H54 (cell line): ENCODE results near the gene AGPAT2.

Experiments
- DNase-seq: peaks from one replicate; pipeline ENCODE4 v3.0.0; 2011; ENCODE audit warnings: low spot score, mixed read lengths; ENCODE audit not compliant: insufficient read length
- FAIRE-seq: peaks from 3 replicates; lab custom pipeline; 2011; peaks lifted over from hg19 to GRCh38; lab: Jason Lieb, UNC
- POLR2A ChIP-seq: IDR thresholded peaks from 2 replicates; pipeline ENCODE4 v1.6.1; 2011; ENCODE audit warnings: low read depth, mild to moderate bottlenecking, low read length

Gene AGPAT2

DNA sequence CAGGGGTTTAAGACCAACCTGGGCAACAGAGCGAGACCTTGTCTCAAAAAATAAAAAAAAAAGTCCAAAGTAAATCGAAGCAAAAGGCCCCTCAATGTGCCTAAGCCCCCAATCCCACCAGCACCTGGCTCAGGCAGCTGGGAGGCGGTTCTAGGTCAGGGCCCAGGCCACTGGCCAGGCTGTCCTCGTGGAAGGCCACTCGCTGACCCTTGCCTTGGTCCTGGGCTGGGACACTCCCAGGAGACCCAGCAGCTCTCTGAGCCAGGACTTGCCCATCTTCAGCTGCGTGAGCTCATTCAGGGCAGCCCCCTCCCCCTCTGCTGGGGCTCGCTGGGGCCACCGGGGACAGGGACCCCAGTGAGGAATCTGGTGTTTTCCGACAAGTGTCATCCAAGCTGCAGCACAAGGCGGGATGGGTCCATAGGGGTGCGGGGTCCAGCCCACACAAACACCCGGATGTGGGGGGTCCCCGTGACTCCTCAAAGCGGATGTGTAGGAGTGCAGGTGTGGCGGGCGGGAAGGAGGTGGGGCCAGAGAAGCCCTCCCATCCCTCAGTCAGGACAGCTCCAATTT is 4.0 kb downstream of the AGPAT2 start:
- no peak for TF ChIP-seq POLR2A
- FAIRE-seq (no peak), DNase-seq (no peak)

DNA sequence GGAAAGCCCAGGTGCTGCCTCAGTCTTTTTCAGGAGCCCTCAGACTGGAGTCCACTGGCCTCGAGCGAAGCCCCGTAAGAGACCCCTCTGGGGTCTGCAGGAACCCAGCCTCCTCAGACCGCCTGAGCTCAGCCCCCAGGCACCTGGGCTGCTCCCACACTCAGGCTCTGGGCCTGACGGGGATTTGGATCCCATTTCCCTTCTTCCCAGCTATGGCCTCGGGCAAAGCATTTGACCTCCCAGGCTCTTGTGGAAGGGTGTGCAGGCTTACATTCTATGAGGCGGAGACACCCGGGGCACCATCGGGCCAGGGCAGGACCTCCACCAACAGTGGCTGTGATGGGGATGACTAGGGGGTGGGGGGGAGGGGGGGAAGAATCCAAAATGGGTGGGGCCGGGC is 4.5 kb downstream of the AGPAT2 start:
- no peak for DNase-seq
- TF ChIP-seq POLR2A: no peak
- no peak for FAIRE-seq

GRCh38 chr9:136681945-136682699 is 5.1 kb downstream of the AGPAT2 start:
- DNase-seq (no peak), FAIRE-seq (no peak)
- TF ChIP-seq POLR2A: no peak

DNA sequence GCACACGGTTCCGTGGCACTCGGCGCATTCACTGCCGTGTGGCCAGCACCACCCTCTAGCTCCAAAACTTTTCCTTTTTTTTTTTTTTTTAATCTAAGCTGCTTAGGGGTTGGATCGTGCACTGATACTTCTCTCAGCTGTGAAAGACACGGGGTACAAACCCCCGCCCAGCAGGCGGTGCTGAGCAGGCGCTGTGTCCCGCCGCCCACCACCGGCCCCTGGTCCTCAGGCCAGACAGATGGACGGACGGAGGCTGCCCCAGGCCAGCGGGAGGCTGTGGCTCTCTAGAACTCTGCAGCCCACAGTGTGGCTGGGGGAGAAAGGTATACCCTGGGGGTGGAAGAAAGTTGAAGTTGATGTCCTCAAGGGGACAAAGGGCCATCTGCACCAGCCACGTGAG is 6.2 kb downstream of the AGPAT2 start:
- FAIRE-seq: no peak
- no peak for TF ChIP-seq POLR2A
- no peak for DNase-seq

GRCh38 chr9:136679431-136679941 is 7.8 kb downstream of the AGPAT2 start:
- no peak for DNase-seq
- FAIRE-seq: no peak
- TF ChIP-seq POLR2A: no peak

GRCh38 chr9:136678624-136679023 is 8.6 kb downstream of the AGPAT2 start:
- FAIRE-seq (no peak), DNase-seq (no peak)
- no peak for TF ChIP-seq POLR2A

- no peak for TF ChIP-seq POLR2A
- FAIRE-seq: no peak
These were observed 9.2 kb downstream of the AGPAT2 start for GRCh38 chr9:136678034-136678433.

DNA sequence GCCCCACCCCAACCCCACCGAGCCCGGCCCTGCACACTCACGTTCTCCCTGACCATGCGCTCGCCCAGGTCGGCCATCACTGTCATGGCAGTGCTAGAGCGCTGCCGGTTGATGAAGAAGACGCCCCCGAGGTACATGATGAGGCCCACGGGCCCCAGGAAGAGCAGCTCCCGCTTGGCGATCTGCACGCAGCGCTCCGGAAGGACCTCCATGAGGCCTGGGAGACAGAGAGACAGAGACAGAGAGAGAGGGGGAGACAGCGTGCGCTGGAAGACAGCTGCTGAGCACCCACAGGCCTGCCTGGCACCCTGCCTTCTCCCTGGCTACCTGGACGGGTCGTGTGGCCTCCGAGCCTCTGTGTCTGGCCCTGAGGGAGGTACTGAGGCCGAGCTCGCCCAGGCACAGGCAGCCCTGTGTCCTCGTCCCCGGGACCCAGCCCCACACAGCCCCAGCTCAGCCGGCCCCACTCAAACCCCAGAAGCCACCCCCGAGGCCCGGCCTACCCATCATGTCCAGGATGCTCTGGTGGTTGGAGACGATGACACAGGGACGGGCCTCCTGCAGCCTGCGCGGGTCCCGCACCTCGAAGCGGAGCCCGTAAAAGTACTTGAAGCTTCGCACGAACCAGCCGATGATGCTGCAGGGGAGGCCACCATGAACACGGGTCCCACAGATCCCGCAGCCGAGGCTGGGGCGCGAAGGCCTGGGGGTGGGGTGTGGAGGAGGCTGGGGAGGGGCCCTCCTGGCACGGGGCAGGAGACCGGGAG is 10.2 kb downstream of the AGPAT2 start:
- no peak for DNase-seq
- no peak for FAIRE-seq

More at GRCh38 chr9:136678034-136678433, 9.2 kb downstream of the AGPAT2 start:
- no peak for DNase-seq

GRCh38 chr9:136676297-136676794 is 10.9 kb downstream of the AGPAT2 start:
- no peak for FAIRE-seq
- no peak for TF ChIP-seq POLR2A

More for the DNA sequence above, 10.2 kb downstream of the AGPAT2 start:
- TF ChIP-seq POLR2A: no peak

DNA sequence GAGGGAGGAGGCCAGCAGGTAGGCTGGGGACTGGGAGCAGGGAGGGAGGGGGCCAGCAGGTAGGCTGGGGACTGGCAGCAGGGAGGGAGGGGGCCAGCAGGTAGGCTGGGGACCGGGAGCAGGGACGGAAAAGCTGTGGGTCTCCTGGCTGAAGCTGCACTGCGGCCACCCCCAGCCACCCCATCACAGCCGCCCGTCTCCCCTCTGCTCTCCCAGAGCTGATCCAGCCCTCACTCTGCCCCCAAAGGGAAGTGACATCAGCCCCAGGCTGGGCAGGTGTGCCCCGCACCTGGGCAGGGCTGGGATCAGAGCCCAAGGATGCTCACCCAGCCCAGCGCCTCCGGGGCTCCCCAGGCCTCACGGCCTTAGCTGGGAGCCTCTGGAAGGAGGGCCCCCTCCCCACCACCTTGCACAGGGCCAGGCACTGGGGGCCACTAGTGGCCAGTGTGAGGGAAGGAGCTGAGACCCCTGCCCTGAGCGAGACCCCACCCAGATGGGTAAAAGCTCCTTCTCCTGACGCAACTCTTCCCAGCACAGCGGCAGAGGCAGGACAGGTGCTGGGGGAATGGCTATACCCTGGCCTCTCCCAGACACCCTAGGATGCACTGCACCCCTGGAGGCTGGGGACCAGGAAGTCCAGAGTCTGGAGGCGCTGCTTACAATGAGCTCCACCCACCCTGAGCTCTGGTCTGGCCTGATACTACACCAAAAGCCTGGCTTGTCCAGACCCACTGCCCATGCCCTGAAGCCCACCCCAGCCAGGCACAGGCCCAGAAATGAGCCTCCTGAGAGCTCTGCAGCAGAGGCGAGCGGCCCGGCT is 11.6 kb downstream of the AGPAT2 start:
- DNase-seq: no peak
- TF ChIP-seq POLR2A: no peak
- FAIRE-seq: no peak

More at GRCh38 chr9:136676297-136676794, 10.9 kb downstream of the AGPAT2 start:
- DNase-seq: no peak

DNA sequence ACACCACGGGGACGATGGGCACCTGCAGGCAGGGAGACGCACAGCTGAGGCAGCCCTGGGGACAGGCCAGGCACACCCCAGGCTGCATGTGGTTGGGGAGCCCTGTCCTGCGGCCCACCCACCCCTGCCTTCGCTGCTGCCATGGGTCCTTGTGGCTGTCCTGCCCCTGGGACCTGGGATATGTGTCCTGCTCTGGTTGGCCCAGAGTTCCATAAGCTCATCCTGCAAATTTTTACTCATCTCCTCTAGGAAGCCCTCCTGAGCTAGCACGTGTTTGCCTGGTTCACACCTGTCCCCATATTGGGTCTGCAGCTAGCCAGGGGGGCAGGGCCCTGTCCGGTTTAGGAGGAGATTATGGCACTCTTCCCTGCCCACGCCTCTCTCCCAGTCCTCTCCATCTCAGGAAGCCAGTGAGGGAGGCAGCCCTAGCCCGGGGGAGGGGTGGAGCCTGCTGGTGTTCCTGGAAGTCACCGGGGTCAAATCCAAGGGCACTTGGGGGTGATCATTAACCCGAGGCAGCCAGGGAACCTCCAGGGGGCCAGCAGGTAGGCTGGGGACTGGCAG is 12.4 kb downstream of the AGPAT2 start:
- TF ChIP-seq POLR2A: no peak
- DNase-seq: no peak
- no peak for FAIRE-seq

DNA sequence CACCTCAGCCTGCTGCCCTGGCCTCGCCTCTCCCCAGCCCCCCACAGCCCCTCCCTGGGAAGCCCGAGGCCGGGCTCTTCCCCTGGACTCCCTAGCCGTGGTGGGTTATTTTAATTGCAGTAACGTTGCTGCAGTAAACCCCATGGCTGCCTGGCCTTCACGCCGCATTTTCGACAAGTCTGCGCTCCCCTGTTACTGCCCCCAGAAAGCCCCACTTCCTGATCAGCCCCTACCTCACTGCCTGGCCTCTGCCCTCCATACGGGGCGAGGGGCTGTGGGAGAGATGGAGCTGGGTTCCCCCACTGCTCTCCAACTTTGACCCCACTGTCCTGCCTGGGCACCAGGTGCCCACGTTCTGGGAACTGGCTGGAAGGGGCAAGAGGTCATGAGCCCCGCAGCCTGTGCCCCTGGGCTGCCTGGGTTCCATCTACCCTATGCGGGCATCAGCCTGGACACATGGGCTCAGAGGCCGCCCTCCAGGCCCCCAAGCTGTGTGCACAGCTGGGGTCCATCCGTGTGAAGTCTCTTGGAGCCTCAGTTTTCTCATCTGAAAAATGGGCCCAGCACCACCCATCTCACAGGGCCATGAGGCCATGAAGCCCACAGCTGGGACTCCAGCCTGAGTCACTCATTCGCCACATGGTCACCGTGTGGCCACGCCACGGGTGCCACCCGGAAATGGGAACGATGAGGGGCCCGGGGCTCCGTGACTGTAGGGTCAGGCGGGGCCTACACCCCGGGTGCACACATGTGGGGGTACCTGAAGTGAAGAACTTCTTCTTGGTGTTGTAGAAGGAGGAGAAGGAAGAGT is 13.1 kb downstream of the AGPAT2 start:
- TF ChIP-seq POLR2A: no peak
- DNase-seq: no peak
- FAIRE-seq: no peak
